ENCODE measurements around the gene XRCC1. TPM values are rescaled to one million over a fixed set of nuclear protein-coding genes. Genes with fewer than 3 reads are reported as not detected.
"Not testable (repeated sequence)": the region's sequence is repeated elsewhere in the genome, so short reads cannot be mapped to it uniquely, and the experiment has no call there.

Gene XRCC1
- polyA plus RNA-seq, 3 donors: 13.1 to 23.0 (median 19.3) TPM

- Histone ChIP-seq H3K9me3 (replicated peaks in 1 of 2; ENCODE audit: control insufficient read depth in 1 of 2, insufficient read depth in 1 of 2, low read length in 2 of 2) (no peaks in the 10 kb centered on the region), H3K36me3 (replicated peaks in 1 of 2; ENCODE audit: control insufficient read depth in 1 of 2, insufficient read depth in 2 of 2, low read length in 2 of 2) (peaks cover 7 to 36% of the 10 kb centered on the region in 2 donors), H3K4me3 (replicated peaks in 1 of 3; ENCODE audit: low read depth in 2 of 3, low read length in 3 of 3) (no peak overlapping the region), H3K79me2 (ENCODE audit: insufficient read depth, low read length) (peaks cover 35% of the 10 kb centered on the region), H3K9ac (ENCODE audit: insufficient read depth, low read length, poor library complexity, severe bottlenecking) (no peak overlapping the region), H4K20me1 (ENCODE audit: insufficient read depth, low read length) (peaks cover 7% of the 10 kb centered on the region), H3K4me1 (ENCODE audit: control insufficient read depth in 1 of 2, insufficient read depth in 2 of 2, low read length in 2 of 2) (peaks cover 21 to 25% of the 10 kb centered on the region in 2 donors), H3K27me3 (ENCODE audit: control insufficient read depth in 2 of 2, insufficient read depth in 2 of 2, low read length in 2 of 2) (no peaks in the 10 kb centered on the region), H3K4me2 (replicated peaks; ENCODE audit: extremely low read depth, low read length, poor library complexity, severe bottlenecking) (no peak overlapping the region), H3K27ac (ENCODE audit: low read depth in 1 of 2, low read length in 2 of 2) (no peak overlapping the region), H2AFZ (ENCODE audit: insufficient read depth, low read depth, low read length, poor library complexity, severe bottlenecking) (no peak overlapping the region)
- WGBS (ENCODE audit: insufficient coverage): 100% methylated on average over 1 of the region's 4 CpGs
- TF ChIP-seq CTCF (IDR thresholded peaks at IDR 0.05): no peak
- Mint-ChIP-seq H3K27ac (peak overlapping the region in 5 of 7 donors; percentile 51 to 82 (median 71)), H3K4me1 (peaks cover 29% of the 10 kb centered on the region), H3K27me3 (ENCODE audit: low read depth in 3 of 3) (no peaks in the 10 kb centered on the region), H3K4me3 (no peak overlapping the region), H3K36me3 (peaks cover 18 to 41% of the 10 kb centered on the region in 2 donors), H3K9me3 (no peaks in the 10 kb centered on the region)
- no peak for DNase-seq
- intact Hi-C loops (cut with micrococcal nuclease): loop anchor here in 1 of 2 donors (2.0 kb wide), 1 partner anchor 85 kb away; no protein-coding TSS in a partner anchor
Measured at GRCh38 chr19:43518051-43518450, 57.3 kb downstream of the XRCC1 start.

GRCh38 chr19:43512399-43512798 lies 62.9 kb downstream of the XRCC1 start:
- H3K36me3 Mint-ChIP-seq: peaks cover 52 to 82% of the 10 kb centered on the region in 2 donors
- H3K27ac ChIP-seq (ENCODE audit: low read depth in 1 of 2, low read length in 2 of 2); H3K9me3 ChIP-seq (replicated peaks in 1 of 2; ENCODE audit: control insufficient read depth in 1 of 2, insufficient read depth in 1 of 2, low read length in 2 of 2); H3K4me3 ChIP-seq (replicated peaks in 1 of 3; ENCODE audit: low read depth in 2 of 3, low read length in 3 of 3); H3K27me3 ChIP-seq (ENCODE audit: control insufficient read depth in 2 of 2, insufficient read depth in 2 of 2, low read length in 2 of 2); H3K4me1 ChIP-seq (ENCODE audit: control insufficient read depth in 1 of 2, insufficient read depth in 2 of 2, low read length in 2 of 2); DNase-seq; H3K9me3 Mint-ChIP-seq; H3K4me3 Mint-ChIP-seq; H2AFZ ChIP-seq (ENCODE audit: insufficient read depth, low read depth, low read length, poor library complexity, severe bottlenecking); H3K27me3 Mint-ChIP-seq (ENCODE audit: low read depth in 3 of 3); H4K20me1 ChIP-seq (ENCODE audit: insufficient read depth, low read length); H3K9ac ChIP-seq (ENCODE audit: insufficient read depth, low read length, poor library complexity, severe bottlenecking); H3K27ac Mint-ChIP-seq; H3K4me1 Mint-ChIP-seq; H3K4me2 ChIP-seq (replicated peaks; ENCODE audit: extremely low read depth, low read length, poor library complexity, severe bottlenecking); intact Hi-C loops (cut with micrococcal nuclease); H3K79me2 ChIP-seq (ENCODE audit: insufficient read depth, low read length): not testable (repeated sequence)
- peaks cover 42 to 73% of the 10 kb centered on the region in 2 donors for H3K36me3 ChIP-seq (replicated peaks in 1 of 2; ENCODE audit: control insufficient read depth in 1 of 2, insufficient read depth in 2 of 2, low read length in 2 of 2)

Measured in CD14-positive monocyte (primary cell).